Measurements from ENCODE around the gene VPS26B. TPM values are rescaled to one million over a fixed set of nuclear protein-coding genes. Genes with fewer than 3 reads are reported as not detected.

The VPS26B gene
- total and polyA plus RNA-seq, 9 of the 15 experiments (the other 6 are each of a cell fraction or from before 2014, with no cell fraction given) = 3.5 to 43.3 (median 27.4) TPM

GRCh38 chr11:134243913-134244312 is 19.4 kb downstream of the VPS26B start:
- DNase-seq (ENCODE audit: extremely low read depth in 1 of 4, low spot score in 3 of 4) (no peak), FAIRE-seq (no peak), ATAC-seq (no peak)
- Histone ChIP-seq H3K27me3 (ENCODE audit: control insufficient read depth in 2 of 2, insufficient read depth in 2 of 2, low read length in 2 of 2) (no peaks in the 10 kb centered on the region), H4K20me1 (replicated peaks; ENCODE audit: control insufficient read depth, insufficient read depth, low read length) (no peaks in the 10 kb centered on the region), H3K4me3 (no peak overlapping the region), H3K4me1 (replicated peaks in 1 of 2; ENCODE audit: control insufficient read depth in 2 of 2, insufficient read depth in 2 of 2, low read length in 2 of 2) (peaks cover 0 to 5% of the 10 kb centered on the region in 2 experiments; a peak in 1 of 5 replicates), H3K9me3 (replicated peaks; ENCODE audit: control insufficient read depth, insufficient read depth, low read depth, low read length) (no peaks in the 10 kb centered on the region), H3K36me3 (ENCODE audit: control insufficient read depth, insufficient read depth, low read length) (peaks cover 97% of the 10 kb centered on the region), H3K9ac (ENCODE audit: insufficient read depth in 1 of 2, low read depth in 2 of 2, low read length in 2 of 2) (no peak overlapping the region), H3K9me1 (ENCODE audit: control insufficient read depth, insufficient read depth, low read length) (no peaks in the 10 kb centered on the region), H3K79me2 (ENCODE audit: control insufficient read depth, insufficient read depth, low read length) (no peaks in the 10 kb centered on the region), H2AFZ (ENCODE audit: low read depth, low read length) (no peak overlapping the region), H3K4me2 (ENCODE audit: insufficient read depth, low read length) (no peak overlapping the region), H3K27ac (ENCODE audit: extremely low read depth, low read depth, low read length) (no peak overlapping the region)
- intact Hi-C loops (cut with micrococcal nuclease) = loop anchor here (2.0 kb wide), 1 partner anchor 37 kb away; no protein-coding TSS in a partner anchor
- in situ Hi-C loops (cut with MboI) = no loop called here
- POLR2A ChIA-PET = interaction anchor here (0.6 to 1.4 kb wide), 3 partner anchors 10 to 127 kb away, joined by 3 to 5 read pairs (median 4); no protein-coding TSS in a partner anchor
- CTCF ChIA-PET (ENCODE audit: low intra/inter-chr PET ratio) = no interaction called here
- 96% methylated on average over 3 of the region's 4 CpGs for WGBS (ENCODE audit: insufficient coverage, low coverage, missing lambda C conversion rate)
- no TSS peak for BruUV-seq (replicated peaks)
- TF ChIP-seq, protein P1, sequence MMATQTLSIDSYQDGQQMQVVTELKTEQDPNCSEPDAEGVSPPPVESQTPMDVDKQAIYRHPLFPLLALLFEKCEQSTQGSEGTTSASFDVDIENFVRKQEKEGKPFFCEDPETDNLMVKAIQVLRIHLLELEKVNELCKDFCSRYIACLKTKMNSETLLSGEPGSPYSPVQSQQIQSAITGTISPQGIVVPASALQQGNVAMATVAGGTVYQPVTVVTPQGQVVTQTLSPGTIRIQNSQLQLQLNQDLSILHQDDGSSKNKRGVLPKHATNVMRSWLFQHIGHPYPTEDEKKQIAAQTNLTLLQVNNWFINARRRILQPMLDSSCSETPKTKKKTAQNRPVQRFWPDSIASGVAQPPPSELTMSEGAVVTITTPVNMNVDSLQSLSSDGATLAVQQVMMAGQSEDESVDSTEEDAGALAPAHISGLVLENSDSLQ (IDR thresholded peaks at IDR 0.05) = no peak
- TF ChIP-seq, protein P2, sequence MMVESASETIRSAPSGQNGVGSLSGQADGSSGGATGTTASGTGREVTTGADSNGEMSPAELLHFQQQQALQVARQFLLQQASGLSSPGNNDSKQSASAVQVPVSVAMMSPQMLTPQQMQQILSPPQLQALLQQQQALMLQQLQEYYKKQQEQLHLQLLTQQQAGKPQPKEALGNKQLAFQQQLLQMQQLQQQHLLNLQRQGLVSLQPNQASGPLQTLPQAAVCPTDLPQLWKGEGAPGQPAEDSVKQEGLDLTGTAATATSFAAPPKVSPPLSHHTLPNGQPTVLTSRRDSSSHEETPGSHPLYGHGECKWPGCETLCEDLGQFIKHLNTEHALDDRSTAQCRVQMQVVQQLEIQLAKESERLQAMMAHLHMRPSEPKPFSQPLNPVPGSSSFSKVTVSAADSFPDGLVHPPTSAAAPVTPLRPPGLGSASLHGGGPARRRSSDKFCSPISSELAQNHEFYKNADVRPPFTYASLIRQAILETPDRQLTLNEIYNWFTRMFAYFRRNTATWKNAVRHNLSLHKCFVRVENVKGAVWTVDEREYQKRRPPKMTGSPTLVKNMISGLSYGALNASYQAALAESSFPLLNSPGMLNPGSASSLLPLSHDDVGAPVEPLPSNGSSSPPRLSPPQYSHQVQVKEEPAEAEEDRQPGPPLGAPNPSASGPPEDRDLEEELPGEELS (CRISPR knock-in tag; IDR thresholded peaks at IDR 0.05; ENCODE audit: borderline replicate concordance) = no peak
- TF ChIP-seq GABPB2 (CRISPR knock-in tag; conservative IDR thresholded peaks at IDR 0.05) = no peak
- TF ChIP-seq CREM (IDR thresholded peaks at IDR 0.05; ENCODE audit: low read depth) = no peak
- TF ChIP-seq DMBX1 (CRISPR knock-in tag; IDR thresholded peaks at IDR 0.05; ENCODE audit: borderline replicate concordance) = no peak
- no peak for TF ChIP-seq ZNF282 (CRISPR knock-in tag; IDR thresholded peaks at IDR 0.05)
- TF ChIP-seq SOX6 (IDR thresholded peaks at IDR 0.05) = no peak
- TF ChIP-seq, protein P3, sequence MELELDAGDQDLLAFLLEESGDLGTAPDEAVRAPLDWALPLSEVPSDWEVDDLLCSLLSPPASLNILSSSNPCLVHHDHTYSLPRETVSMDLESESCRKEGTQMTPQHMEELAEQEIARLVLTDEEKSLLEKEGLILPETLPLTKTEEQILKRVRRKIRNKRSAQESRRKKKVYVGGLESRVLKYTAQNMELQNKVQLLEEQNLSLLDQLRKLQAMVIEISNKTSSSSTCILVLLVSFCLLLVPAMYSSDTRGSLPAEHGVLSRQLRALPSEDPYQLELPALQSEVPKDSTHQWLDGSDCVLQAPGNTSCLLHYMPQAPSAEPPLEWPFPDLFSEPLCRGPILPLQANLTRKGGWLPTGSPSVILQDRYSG (tag; conservative IDR thresholded peaks at IDR 0.05; ENCODE audit: low read depth) = no peak
- no peak for TF ChIP-seq FOXK1 (CRISPR knock-in tag; IDR thresholded peaks at IDR 0.05; ENCODE audit: borderline replicate concordance)
- TF ChIP-seq E4F1 (CRISPR knock-in tag; IDR thresholded peaks at IDR 0.05; ENCODE audit: borderline replicate concordance) = no peak
- TF ChIP-seq ETS1 (conservative IDR thresholded peaks at IDR 0.05; ENCODE audit: control insufficient read depth, low read depth, low read length) = no peak
- TF ChIP-seq ZKSCAN3 (CRISPR knock-in tag; IDR thresholded peaks at IDR 0.05) = no peak
- TF ChIP-seq SPI1 (IDR thresholded peaks at IDR 0.05; ENCODE audit: borderline replicate concordance, low read depth, low read length) = no peak
- no peak for TF ChIP-seq PCBP1 (IDR thresholded peaks at IDR 0.05; ENCODE audit: low read depth, low read length, poor library complexity, severe bottlenecking)

Data from K562 (cell line).